ENCODE measurements around the gene ELAVL1.

DNA sequence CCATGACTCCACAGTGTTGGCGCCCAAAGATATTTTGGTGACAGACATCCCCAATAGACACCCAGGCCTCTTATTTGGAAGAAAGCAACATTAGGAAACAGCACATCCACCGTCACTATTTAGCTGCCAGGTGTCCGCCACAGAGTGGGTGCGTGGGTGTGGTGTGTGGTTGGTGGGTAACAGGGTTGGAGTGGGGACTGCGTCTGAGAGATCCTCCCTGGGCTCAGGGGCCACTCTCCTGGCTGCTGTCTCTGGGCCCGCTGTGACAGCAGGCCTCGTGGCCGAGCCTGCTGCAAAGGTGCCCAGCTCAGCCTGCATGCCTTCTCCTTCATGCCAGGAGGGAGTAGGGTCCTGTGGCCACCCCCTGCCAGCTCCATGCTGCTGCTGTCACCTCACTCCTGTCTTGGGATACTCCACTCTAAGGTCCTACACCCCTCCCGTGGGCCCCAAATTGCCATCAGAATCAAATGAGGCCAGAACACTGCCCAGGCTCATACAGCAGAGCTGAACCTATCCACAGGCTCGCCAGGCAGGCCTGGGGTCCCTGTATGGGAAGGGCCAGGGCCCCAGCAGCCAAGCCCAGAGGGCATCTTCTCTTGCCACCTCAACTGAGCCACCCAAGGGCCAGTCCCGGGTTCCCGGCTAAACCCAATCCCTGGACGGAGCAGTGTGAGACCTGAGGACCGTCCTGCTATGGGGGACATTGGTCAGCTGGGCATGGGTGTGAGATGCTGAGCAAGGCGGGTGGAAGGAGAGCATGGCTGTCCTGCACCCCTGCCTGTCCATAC lies 37.2 kb downstream of the ELAVL1 start:
- TF ChIP-seq, protein P1, sequence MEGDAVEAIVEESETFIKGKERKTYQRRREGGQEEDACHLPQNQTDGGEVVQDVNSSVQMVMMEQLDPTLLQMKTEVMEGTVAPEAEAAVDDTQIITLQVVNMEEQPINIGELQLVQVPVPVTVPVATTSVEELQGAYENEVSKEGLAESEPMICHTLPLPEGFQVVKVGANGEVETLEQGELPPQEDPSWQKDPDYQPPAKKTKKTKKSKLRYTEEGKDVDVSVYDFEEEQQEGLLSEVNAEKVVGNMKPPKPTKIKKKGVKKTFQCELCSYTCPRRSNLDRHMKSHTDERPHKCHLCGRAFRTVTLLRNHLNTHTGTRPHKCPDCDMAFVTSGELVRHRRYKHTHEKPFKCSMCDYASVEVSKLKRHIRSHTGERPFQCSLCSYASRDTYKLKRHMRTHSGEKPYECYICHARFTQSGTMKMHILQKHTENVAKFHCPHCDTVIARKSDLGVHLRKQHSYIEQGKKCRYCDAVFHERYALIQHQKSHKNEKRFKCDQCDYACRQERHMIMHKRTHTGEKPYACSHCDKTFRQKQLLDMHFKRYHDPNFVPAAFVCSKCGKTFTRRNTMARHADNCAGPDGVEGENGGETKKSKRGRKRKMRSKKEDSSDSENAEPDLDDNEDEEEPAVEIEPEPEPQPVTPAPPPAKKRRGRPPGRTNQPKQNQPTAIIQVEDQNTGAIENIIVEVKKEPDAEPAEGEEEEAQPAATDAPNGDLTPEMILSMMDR (IDR thresholded peaks at IDR 0.05): no peak
- TF ChIP-seq POLR2A (IDR thresholded peaks at IDR 0.05): no peak

Data from testis (tissue), 2 donors.